DOHH2 (cell line): ENCODE measurements around the gene TERT.

Source experiments
- H3F3A ChIP-seq: fragments of 200-600 bp; sonication (generic), shearing (Covaris generic); 2 replicates; pipeline ENCODE4 v1.6.0; 2016; ENCODE audit warnings: antibody characterized with exemption, mild to moderate bottlenecking; ENCODE audit not compliant: control insufficient read depth, insufficient read depth
- H3K27ac ChIP-seq: fragments of 200-600 bp; sonication (generic); 2 replicates; pipeline ENCODE4 v1.5.1; 2014; ENCODE audit warnings: low read depth, mild to moderate bottlenecking, low read length, moderate library complexity
- H3K27me3 ChIP-seq: fragments of 200-600 bp; sonication (generic); 2 replicates; pipeline ENCODE4 v1.6.1; 2014; ENCODE audit warnings: mild to moderate bottlenecking, low read length, mixed read lengths; ENCODE audit not compliant: control insufficient read depth
- H3K36me3 ChIP-seq: fragments of 200-600 bp; sonication (generic); 2 replicates; pipeline ENCODE4 v1.6.1; 2014; ENCODE audit warnings: mild to moderate bottlenecking, low read length, moderate library complexity, mixed read lengths; ENCODE audit not compliant: control insufficient read depth
- H3K4me1 ChIP-seq: fragments of 200-600 bp; sonication (generic); 2 replicates; pipeline ENCODE4 v1.6.1; 2014; ENCODE audit warnings: mild to moderate bottlenecking, low read length, mixed read lengths; ENCODE audit not compliant: control insufficient read depth
- H3K4me2 ChIP-seq: fragments of 200-600 bp; sonication (generic); 2 replicates; pipeline ENCODE4 v1.6.0; 2014; ENCODE audit warnings: mild to moderate bottlenecking, low read length, moderate library complexity
- H3K4me3 ChIP-seq: fragments of 200-600 bp; sonication (generic); 2 replicates; pipeline ENCODE4 v1.5.1; 2014; ENCODE audit warnings: mild to moderate bottlenecking, low read length, mixed read lengths
- H3K79me2 ChIP-seq: fragments of 200-600 bp; sonication (generic); 2 replicates; pipeline ENCODE4 v1.6.1; 2014; ENCODE audit warnings: mild to moderate bottlenecking, low read length, mixed read lengths; ENCODE audit not compliant: control insufficient read depth
- H3K9me2 ChIP-seq: fragments of 200-600 bp; sonication (generic); replicated peaks from 2 replicates; pipeline ENCODE4 v1.6.1; 2014; ENCODE audit warnings: mild to moderate bottlenecking, low read length, mixed read lengths; ENCODE audit not compliant: control insufficient read depth
- H3K9me3 ChIP-seq: fragments of 200-600 bp; sonication (generic); 2 replicates; pipeline ENCODE4 v1.6.1; 2014; ENCODE audit warnings: antibody characterized with exemption, low read length, mixed read lengths; ENCODE audit not compliant: control insufficient read depth, insufficient read depth
- H4K20me1 ChIP-seq: fragments of 200-600 bp; sonication (generic); 2 replicates; pipeline ENCODE4 v1.6.0; 2014; ENCODE audit warnings: low read depth, mild to moderate bottlenecking, antibody characterized with exemption, low read length, moderate library complexity; ENCODE audit not compliant: control insufficient read depth, insufficient read depth
- CTCF ChIP-seq: fragments of 200-600 bp; sonication (generic); IDR thresholded peaks from one replicate; pipeline ENCODE4 v1.5.1; 2014; ENCODE audit warnings: antibody characterized with exemption, mild to moderate bottlenecking, low read depth, low read length; ENCODE audit not compliant: poor library complexity, severe bottlenecking
- EZH2phosphoT487 ChIP-seq: fragments of 200-600 bp; sonication (generic); IDR thresholded peaks from 2 replicates; pipeline ENCODE4 v1.6.1; 2017; ENCODE audit warnings: borderline replicate concordance, mild to moderate bottlenecking, antibody characterized with exemption, low read length, moderate library complexity, mixed read lengths

Gene TERT

DNA sequence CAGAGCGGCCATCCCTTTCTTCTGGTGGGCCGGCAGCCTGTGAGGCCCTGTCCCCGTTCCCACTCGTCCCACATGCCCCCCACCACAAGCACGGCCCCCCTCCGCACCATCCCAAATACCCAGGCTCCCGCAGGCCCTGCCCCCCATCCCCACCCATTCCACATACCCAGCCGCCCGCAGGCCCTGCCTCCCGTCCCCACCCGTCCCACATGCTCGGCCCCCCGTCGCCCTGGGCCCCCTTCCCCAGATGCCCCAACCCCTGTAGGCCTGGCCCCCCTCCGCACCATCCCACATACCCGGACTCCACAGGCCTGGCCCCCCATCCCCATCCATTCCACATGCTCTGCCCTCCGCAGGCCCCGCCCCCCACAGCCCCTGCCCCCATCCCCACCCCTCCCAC, 82.0 kb downstream of the TERT start:
- Histone ChIP-seq H3K27me3 (no peaks in the 10 kb centered on the region), H3K9me3 (peaks cover 10% of the 10 kb centered on the region; the same call in 1 of the 2 replicates), H4K20me1 (no peaks in the 10 kb centered on the region), H3K4me2 (no peak overlapping the region), H3K9me2 (no peaks in the 10 kb centered on the region), H3F3A (no peaks in the 10 kb centered on the region), H3K4me3 (no peak overlapping the region), H3K27ac (no peak overlapping the region), H3K36me3 (no peaks in the 10 kb centered on the region), H3K79me2 (no peaks in the 10 kb centered on the region), H3K4me1 (peaks cover 9% of the 10 kb centered on the region)
- TF ChIP-seq CTCF: no peak
- no peak for TF ChIP-seq EZH2phosphoT487

- no peak overlapping the region for H3K27ac ChIP-seq
- no peaks in the 10 kb centered on the region for H3K36me3 ChIP-seq
- no peak overlapping the region for H3K4me2 ChIP-seq
- no peaks in the 10 kb centered on the region for H3K27me3 ChIP-seq
- no peaks in the 10 kb centered on the region for H3F3A ChIP-seq
- no peaks in the 10 kb centered on the region for H3K79me2 ChIP-seq
- no peaks in the 10 kb centered on the region for H3K9me2 ChIP-seq
- H3K9me3 ChIP-seq: peaks cover 10% of the 10 kb centered on the region; the same call in 1 of the 2 replicates
- H3K4me3 ChIP-seq: no peak overlapping the region
- H3K4me1 ChIP-seq: peaks cover 9% of the 10 kb centered on the region
- no peaks in the 10 kb centered on the region for H4K20me1 ChIP-seq
- TF ChIP-seq CTCF (no peak), EZH2phosphoT487 (no peak)
Observed at GRCh38 chr5:1212271-1212670, 82.6 kb downstream of the TERT start.

DNA sequence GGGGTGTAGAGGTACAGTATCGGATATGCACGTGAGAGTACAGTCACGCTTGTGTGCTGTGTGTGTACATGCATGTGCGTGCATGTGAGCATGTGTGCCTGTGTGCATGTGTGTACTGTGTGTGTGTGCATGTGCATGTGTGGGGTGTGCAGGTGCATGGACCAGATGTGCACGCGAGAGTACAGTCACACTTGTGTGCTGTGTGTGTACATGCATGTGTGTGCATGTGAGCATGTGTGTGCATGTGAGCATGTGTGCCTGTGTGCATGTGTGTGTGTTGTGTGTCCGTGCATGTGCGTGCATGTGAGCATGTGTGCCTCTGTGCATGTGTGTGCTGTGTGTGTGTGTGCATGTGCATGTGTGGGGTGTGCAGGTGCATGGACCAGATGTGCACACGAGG, 83.2 kb downstream of the TERT start:
- no peak overlapping the region for H3K4me3 ChIP-seq
- no peaks in the 10 kb centered on the region for H3F3A ChIP-seq
- H3K9me2 ChIP-seq: no peaks in the 10 kb centered on the region
- H4K20me1 ChIP-seq: no peaks in the 10 kb centered on the region
- TF ChIP-seq CTCF (no peak), EZH2phosphoT487 (no peak)
- H3K79me2 ChIP-seq: no peaks in the 10 kb centered on the region
- no peak overlapping the region for H3K27ac ChIP-seq
- no peaks in the 10 kb centered on the region for H3K36me3 ChIP-seq
- H3K4me1 ChIP-seq: peaks cover 9% of the 10 kb centered on the region
- no peaks in the 10 kb centered on the region for H3K27me3 ChIP-seq
- no peak overlapping the region for H3K4me2 ChIP-seq
- H3K9me3 ChIP-seq: peaks cover 10% of the 10 kb centered on the region; the same call in 1 of the 2 replicates

DNA sequence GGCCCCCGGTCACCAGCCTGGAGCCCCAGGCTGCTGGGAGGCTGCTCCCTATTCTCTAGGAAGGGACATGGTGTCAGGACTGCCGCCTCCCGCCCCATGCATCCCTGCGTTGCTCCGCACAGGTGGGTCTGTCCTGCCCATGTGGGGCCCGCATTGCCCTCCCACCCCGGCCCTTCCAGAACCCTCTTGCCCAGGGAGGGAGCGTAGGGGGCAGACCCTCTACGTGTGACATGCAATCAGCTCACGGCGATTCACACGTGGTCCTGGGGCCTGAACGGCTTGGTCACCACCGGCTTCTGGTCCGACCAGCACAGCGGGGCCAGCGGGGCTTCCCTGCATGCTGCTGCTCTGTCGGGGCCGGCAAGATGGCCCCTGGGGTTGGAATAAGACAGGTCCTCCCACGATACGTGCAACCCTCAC, 84.0 kb downstream of the TERT start:
- Histone ChIP-seq H3K4me2 (no peak overlapping the region), H3K4me1 (peaks cover 9% of the 10 kb centered on the region), H4K20me1 (no peaks in the 10 kb centered on the region), H3K27ac (no peak overlapping the region), H3K9me2 (no peaks in the 10 kb centered on the region), H3K4me3 (no peak overlapping the region), H3K9me3 (peaks cover 9% of the 10 kb centered on the region; the same call in 1 of the 2 replicates), H3F3A (no peaks in the 10 kb centered on the region), H3K36me3 (no peaks in the 10 kb centered on the region), H3K27me3 (no peaks in the 10 kb centered on the region), H3K79me2 (no peaks in the 10 kb centered on the region)
- TF ChIP-seq CTCF: no peak
- no peak for TF ChIP-seq EZH2phosphoT487
